Activated CD8-positive, alpha-beta memory T cell treated with anti-CD3 and anti-CD28 coated beads, Interleukin-2, amount 10 ng/mL, durations not matched to agents 7 days and 5 days (primary cell): ENCODE measurements around the gene PAPPA. TPM values are rescaled to one million over a fixed set of nuclear protein-coding genes. Genes with fewer than 3 reads are reported as not detected.

Experiments used
- ATAC-seq: fragments of 150-1000 bp; cut with Tn5 transposase; one replicate; pipeline ENCODE4 v1.10.0; 2021; ENCODE audit warnings: moderate library complexity
- CTCF ChIA-PET: fragments of 350-600 bp; sonication (Branson Sonifier 250); formaldehyde crosslinking; loops from one replicate; lab custom pipeline; 2021; ENCODE audit warnings: antibody characterized with exemption; lab: Charles Lee
- DNase-seq: peaks from one replicate; pipeline ENCODE4 v3.0.0-alpha.2; 2020
- H3K27ac Mint-ChIP-seq: one replicate; pipeline ENCODE4 v1.8.0; 2021; ENCODE audit warnings: mild to moderate bottlenecking, mixed read lengths
- H3K27me3 Mint-ChIP-seq: one replicate; pipeline ENCODE4 v1.8.0; 2021; ENCODE audit warnings: mixed read lengths
- H3K36me3 Mint-ChIP-seq: one replicate; pipeline ENCODE4 v1.8.0; 2021; ENCODE audit warnings: mild to moderate bottlenecking, mixed read lengths
- H3K4me1 Mint-ChIP-seq: one replicate; pipeline ENCODE4 v1.8.0; 2021; ENCODE audit warnings: mixed read lengths
- H3K4me3 Mint-ChIP-seq: one replicate; pipeline ENCODE4 v1.8.0; 2021; ENCODE audit warnings: mild to moderate bottlenecking, moderate library complexity, mixed read lengths
- H3K9me3 Mint-ChIP-seq: one replicate; pipeline ENCODE4 v1.8.0; 2022; ENCODE audit warnings: low read depth, mixed read lengths
- total RNA-seq, 2 experiments: library from RNA; stranded (reverse); gene quantifications; one replicate each; pipeline ENCODE4 v1.2.3, GENCODE V29; 2021

The PAPPA gene
- total RNA-seq, 2 experiments from 2014 or later = not detected

GRCh38 chr9:116335392-116335791 is 181.8 kb downstream of the PAPPA start:
- no peak overlapping the region for H3K4me3 Mint-ChIP-seq
- no peaks in the 10 kb centered on the region for H3K9me3 Mint-ChIP-seq
- CTCF ChIA-PET = no interaction called here
- no peaks in the 10 kb centered on the region for H3K36me3 Mint-ChIP-seq
- DNase-seq = no peak
- peaks cover 2% of the 10 kb centered on the region for H3K27me3 Mint-ChIP-seq
- no peak overlapping the region for H3K27ac Mint-ChIP-seq
- no peaks in the 10 kb centered on the region for H3K4me1 Mint-ChIP-seq
- no peak for ATAC-seq

DNA sequence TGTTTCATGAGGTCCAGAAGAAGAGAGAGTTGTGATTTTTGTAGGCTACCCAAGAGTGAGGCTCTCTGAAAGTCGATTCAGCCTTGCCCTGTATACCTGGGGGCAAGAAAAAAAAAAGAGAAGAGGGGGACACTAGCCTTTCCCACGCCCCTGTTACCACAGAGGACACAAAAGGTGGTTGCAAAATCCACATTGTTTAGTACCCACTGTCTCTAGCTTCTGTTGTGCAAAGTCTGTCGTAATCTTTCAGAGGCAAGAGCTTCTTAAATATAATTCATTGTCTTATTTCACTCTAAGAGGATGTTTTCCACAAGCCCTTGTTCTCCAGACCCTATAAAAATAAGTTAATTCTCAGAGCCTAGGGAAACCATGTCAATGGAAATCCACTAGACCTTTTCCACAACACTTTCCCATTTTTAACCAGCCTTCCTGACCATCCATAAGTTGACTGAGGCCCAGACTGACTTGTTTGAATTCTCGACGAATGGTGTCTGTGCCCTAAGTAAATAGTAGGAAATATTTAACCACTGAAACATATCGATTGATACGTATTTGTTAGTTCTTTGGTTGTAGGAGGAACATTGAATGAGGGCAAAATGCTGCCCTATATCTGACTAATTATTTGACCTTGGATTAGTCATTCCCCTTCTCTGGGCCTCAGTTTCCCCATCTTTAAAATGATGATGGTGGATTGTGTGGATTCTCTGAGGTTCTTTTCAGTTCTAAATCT is 182.7 kb downstream of the PAPPA start:
- Mint-ChIP-seq H3K36me3 (no peaks in the 10 kb centered on the region), H3K4me1 (no peaks in the 10 kb centered on the region), H3K27ac (no peak overlapping the region), H3K27me3 (peaks cover 3% of the 10 kb centered on the region), H3K9me3 (no peaks in the 10 kb centered on the region), H3K4me3 (no peak overlapping the region)
- DNase-seq (no peak), ATAC-seq (no peak)
- CTCF ChIA-PET = no interaction called here

DNA sequence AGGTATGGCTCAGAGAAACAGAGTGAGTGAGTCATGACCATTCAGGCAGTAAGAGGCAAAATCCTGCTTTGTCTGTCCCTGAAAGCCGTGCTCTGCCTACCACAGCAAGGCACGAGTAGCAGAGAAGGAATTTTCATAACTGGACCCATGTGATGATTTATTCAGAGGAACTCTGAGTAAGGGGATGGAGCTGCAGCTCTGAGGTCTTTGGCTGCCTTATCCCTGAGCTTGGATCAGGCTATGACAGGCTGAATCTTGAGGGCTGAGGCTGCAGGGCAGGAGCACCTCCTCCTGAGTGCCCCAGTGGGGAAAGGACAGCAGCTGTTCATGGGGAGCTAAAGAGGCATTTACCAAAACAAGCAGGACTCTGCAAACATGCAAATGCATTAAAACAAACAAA is 183.4 kb downstream of the PAPPA start:
- CTCF ChIA-PET = no interaction called here
- no peaks in the 10 kb centered on the region for H3K4me1 Mint-ChIP-seq

DNA sequence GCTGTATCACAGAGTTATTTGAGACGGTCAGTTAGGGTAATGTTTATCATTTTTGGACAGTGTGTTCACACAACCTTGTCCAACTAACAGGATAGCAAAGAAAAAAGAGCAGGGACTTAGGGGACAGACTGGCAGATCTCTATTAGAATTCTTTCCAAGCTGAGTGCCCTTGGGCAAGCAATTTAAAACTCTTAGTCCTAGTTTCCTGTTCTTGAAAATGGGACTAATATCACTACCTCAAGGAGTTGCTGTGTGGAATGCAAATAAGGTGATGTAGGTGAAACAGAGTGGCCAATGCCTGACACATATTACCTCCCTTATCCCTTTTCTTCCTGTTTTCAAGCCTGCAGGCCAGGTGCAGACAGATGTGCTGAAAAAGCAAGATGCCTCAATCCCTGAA is 186.7 kb downstream of the PAPPA start:
- ATAC-seq (no peak), DNase-seq (no peak)
- Mint-ChIP-seq H3K36me3 (no peaks in the 10 kb centered on the region), H3K9me3 (no peaks in the 10 kb centered on the region), H3K27me3 (peaks cover 6% of the 10 kb centered on the region), H3K4me3 (no peak overlapping the region), H3K27ac (no peak overlapping the region), H3K4me1 (no peaks in the 10 kb centered on the region)
- CTCF ChIA-PET = no interaction called here

More for the DNA sequence above, 183.4 kb downstream of the PAPPA start:
- no peaks in the 10 kb centered on the region for H3K36me3 Mint-ChIP-seq
- no peak for ATAC-seq
- no peak for DNase-seq
- H3K4me3 Mint-ChIP-seq = no peak overlapping the region
- peaks cover 6% of the 10 kb centered on the region for H3K27me3 Mint-ChIP-seq
- no peaks in the 10 kb centered on the region for H3K9me3 Mint-ChIP-seq
- no peak overlapping the region for H3K27ac Mint-ChIP-seq

DNA sequence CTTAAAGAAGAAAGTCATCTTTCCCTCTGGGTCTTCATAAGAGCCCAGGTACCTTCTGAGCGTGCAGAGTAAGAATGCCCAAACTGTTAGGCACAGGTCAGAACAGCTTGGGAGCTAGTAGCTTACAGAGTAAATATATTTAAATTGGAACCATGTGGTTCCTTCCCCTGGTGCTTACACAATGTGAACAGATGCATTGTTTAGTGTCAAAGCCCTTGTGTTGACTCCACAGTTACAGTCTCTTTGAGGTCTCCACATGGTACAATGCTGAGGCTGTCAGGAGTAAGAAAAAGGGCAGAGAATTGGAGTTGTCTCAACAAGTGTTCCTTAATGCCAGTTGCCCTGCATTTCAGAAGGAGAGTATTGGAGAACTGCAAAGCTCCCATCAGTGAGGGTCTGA is 188.5 kb downstream of the PAPPA start:
- CTCF ChIA-PET = no interaction called here
- Mint-ChIP-seq H3K4me1 (no peaks in the 10 kb centered on the region), H3K27ac (no peak overlapping the region), H3K36me3 (no peaks in the 10 kb centered on the region), H3K9me3 (no peaks in the 10 kb centered on the region), H3K27me3 (peaks cover 6% of the 10 kb centered on the region), H3K4me3 (no peak overlapping the region)
- DNase-seq (no peak), ATAC-seq (no peak)

GRCh38 chr9:116342941-116343340 is 189.3 kb downstream of the PAPPA start:
- Mint-ChIP-seq H3K9me3 (no peaks in the 10 kb centered on the region), H3K27me3 (peaks cover 6% of the 10 kb centered on the region), H3K36me3 (no peaks in the 10 kb centered on the region), H3K4me3 (no peak overlapping the region), H3K4me1 (no peaks in the 10 kb centered on the region), H3K27ac (no peak overlapping the region)
- no peak for DNase-seq
- CTCF ChIA-PET = no interaction called here
- no peak for ATAC-seq

DNA sequence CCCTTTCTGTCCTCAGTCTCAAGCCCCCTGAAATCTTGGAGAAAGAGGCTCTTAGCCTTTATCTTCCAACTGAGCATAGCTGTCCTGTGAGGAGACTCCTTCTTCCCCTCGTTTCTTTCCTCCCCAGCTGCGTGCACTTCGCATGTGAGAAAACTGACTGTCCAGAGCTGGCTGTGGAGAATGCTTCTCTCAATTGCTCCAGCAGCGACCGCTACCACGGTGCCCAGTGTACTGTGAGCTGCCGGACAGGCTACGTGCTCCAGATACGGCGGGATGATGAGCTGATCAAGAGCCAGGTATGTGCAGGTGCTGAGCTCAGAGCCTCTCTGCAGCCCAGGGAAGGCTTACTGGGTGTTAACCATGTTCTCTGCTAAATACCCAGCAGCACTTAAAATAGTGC is 190.8 kb downstream of the PAPPA start:
- Mint-ChIP-seq H3K4me3 (no peak overlapping the region), H3K36me3 (no peaks in the 10 kb centered on the region), H3K27me3 (peaks cover 6% of the 10 kb centered on the region), H3K4me1 (no peaks in the 10 kb centered on the region), H3K9me3 (no peaks in the 10 kb centered on the region), H3K27ac (no peak overlapping the region)
- no peak for DNase-seq
- ATAC-seq = no peak
- CTCF ChIA-PET = no interaction called here

- no peaks in the 10 kb centered on the region for H3K4me1 Mint-ChIP-seq
- H3K4me3 Mint-ChIP-seq = no peak overlapping the region
- CTCF ChIA-PET = no interaction called here
- H3K27ac Mint-ChIP-seq = no peak overlapping the region
- H3K36me3 Mint-ChIP-seq = no peaks in the 10 kb centered on the region
- no peaks in the 10 kb centered on the region for H3K9me3 Mint-ChIP-seq
- DNase-seq (no peak), ATAC-seq (no peak)
- H3K27me3 Mint-ChIP-seq = peaks cover 4% of the 10 kb centered on the region
Measured at GRCh38 chr9:116345393-116345792, 191.8 kb downstream of the PAPPA start.

GRCh38 chr9:116345817-116346216 is 192.2 kb downstream of the PAPPA start:
- DNase-seq (no peak), ATAC-seq (no peak)
- H3K27ac Mint-ChIP-seq = no peak overlapping the region
- CTCF ChIA-PET = no interaction called here
- no peaks in the 10 kb centered on the region for H3K36me3 Mint-ChIP-seq
- H3K4me3 Mint-ChIP-seq = no peak overlapping the region
- peaks cover 4% of the 10 kb centered on the region for H3K27me3 Mint-ChIP-seq
- H3K9me3 Mint-ChIP-seq = no peaks in the 10 kb centered on the region
- H3K4me1 Mint-ChIP-seq = no peaks in the 10 kb centered on the region

DNA sequence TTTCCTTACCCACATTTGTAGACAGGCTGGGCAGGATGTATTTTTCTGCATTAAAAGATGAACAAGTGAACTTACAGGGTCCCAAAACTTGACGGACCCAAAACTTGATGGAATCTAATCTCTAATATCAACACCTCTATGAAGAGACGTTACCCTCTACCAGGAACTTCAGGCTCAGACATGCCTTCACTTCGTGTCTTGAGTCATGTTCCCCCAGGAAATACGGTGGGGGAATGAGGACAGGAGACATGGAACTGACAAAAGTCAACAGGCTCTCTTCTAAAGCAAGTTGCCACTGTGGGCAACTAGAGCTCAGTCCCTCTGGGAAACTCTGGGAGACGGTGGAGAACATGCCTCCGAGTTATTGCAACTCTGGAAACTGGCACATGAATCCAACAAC is 196.1 kb downstream of the PAPPA start:
- no peak for ATAC-seq

GRCh38 chr9:116350213-116350612 is 196.6 kb downstream of the PAPPA start:
- no peak overlapping the region for H3K27ac Mint-ChIP-seq

More for the DNA sequence above, 196.1 kb downstream of the PAPPA start:
- Mint-ChIP-seq H3K27ac (no peak overlapping the region), H3K9me3 (no peaks in the 10 kb centered on the region), H3K27me3 (no peaks in the 10 kb centered on the region), H3K36me3 (no peaks in the 10 kb centered on the region), H3K4me3 (no peak overlapping the region), H3K4me1 (no peaks in the 10 kb centered on the region)
- CTCF ChIA-PET = no interaction called here
- DNase-seq = no peak

DNA sequence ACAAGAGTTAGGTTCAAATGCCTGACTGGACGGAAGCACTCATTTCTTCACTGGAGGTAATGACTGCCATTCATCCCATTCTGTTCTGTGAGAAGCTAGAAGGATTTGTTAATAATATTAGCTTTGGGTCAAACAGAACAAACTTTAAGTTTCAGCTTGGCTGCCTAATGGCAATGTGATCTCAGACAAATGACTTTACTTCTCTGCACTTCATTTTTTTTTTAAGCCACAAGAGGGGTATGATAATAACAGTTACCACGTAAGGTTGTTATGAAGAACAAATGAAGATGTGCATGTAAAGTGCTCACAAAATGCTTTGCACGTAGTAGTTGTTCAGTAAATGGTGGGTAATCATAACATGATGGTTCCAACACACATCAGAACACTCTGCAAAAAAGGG is 199.4 kb downstream of the PAPPA start:
- H3K4me1 Mint-ChIP-seq = no peaks in the 10 kb centered on the region
- H3K27ac Mint-ChIP-seq = no peak overlapping the region
- no peaks in the 10 kb centered on the region for H3K27me3 Mint-ChIP-seq
- no peaks in the 10 kb centered on the region for H3K9me3 Mint-ChIP-seq
- DNase-seq (no peak), ATAC-seq (no peak)
- CTCF ChIA-PET = no interaction called here
- no peaks in the 10 kb centered on the region for H3K36me3 Mint-ChIP-seq
- H3K4me3 Mint-ChIP-seq = no peak overlapping the region

More at GRCh38 chr9:116350213-116350612, 196.6 kb downstream of the PAPPA start:
- Mint-ChIP-seq H3K27me3 (no peaks in the 10 kb centered on the region), H3K36me3 (no peaks in the 10 kb centered on the region), H3K4me1 (no peaks in the 10 kb centered on the region), H3K9me3 (no peaks in the 10 kb centered on the region), H3K4me3 (no peak overlapping the region)
- CTCF ChIA-PET = no interaction called here
- no peak for DNase-seq
- ATAC-seq = no peak

GRCh38 chr9:116355153-116355921 is 201.7 kb downstream of the PAPPA start:
- no peaks in the 10 kb centered on the region for H3K4me1 Mint-ChIP-seq
- no peak overlapping the region for H3K4me3 Mint-ChIP-seq
- no peak overlapping the region for H3K27ac Mint-ChIP-seq
- no peak for DNase-seq
- ATAC-seq = no peak
- H3K36me3 Mint-ChIP-seq = no peaks in the 10 kb centered on the region
- no peaks in the 10 kb centered on the region for H3K9me3 Mint-ChIP-seq
- CTCF ChIA-PET = no interaction called here
- H3K27me3 Mint-ChIP-seq = no peaks in the 10 kb centered on the region

DNA sequence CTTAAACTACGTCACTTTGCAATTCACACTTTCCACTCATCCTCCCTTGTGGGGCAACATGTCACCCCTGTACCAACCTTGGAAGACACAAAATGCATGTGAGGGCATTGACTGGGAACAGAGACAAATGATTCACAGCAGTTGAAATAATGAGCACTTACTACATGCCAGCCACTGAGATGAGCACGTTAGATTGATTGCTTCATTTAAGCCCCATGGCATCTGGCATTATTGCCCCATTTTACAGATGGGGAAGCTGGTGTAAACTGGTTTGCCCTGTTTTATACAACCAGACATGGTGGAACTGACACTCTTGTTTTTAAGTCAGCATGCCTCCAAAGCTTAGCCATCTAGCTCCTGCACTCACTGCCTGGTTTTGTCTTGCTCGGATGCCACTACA is 204.7 kb downstream of the PAPPA start:
- Mint-ChIP-seq H3K4me3 (no peak overlapping the region), H3K9me3 (no peaks in the 10 kb centered on the region)

More for the DNA sequence above, 204.7 kb downstream of the PAPPA start:
- no peak for DNase-seq
- CTCF ChIA-PET = no interaction called here
- Mint-ChIP-seq H3K27me3 (no peaks in the 10 kb centered on the region), H3K4me1 (no peaks in the 10 kb centered on the region), H3K27ac (no peak overlapping the region), H3K36me3 (no peaks in the 10 kb centered on the region)
- no peak for ATAC-seq
